ENCODE results near the gene SMCO3. TPM values are rescaled to one million over a fixed set of nuclear protein-coding genes. Genes with fewer than 3 reads are reported as not detected.
A peak's percentile ranks its signal among the peaks of the same experiment; 100 is the strongest.

SMCO3 gene
- total RNA-seq, 2 donors from 2014 or later, result 1.3 to 4.3 TPM

DNA sequence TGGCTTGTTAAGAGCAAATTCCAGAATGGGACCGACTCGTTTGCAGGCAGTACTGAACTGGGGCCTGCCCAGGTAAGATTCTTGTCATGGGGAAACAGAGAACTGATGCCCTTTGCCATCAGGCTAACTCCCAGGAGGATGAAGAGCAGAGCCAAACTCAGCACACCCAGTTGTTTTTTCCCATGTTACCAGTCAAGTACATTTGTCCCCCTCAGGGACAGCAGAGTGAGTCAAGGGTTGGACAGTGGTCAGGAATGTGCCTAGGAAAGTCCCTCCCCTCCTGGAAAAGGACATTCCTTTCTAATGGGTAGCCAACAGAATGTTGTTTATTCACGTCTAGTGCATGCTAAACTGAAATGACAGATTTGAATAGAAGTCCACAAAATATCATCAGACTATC, 27.8 kb upstream of the SMCO3 start:
- Histone ChIP-seq H3K27ac (peak overlapping the region; percentile 63 to 84 (median 72)), H3K4me3 (no peak overlapping the region), H3K36me3 (replicated peaks in 1 of 2; ENCODE audit: insufficient read depth in 1 of 2, low read depth in 2 of 2) (no peaks in the 10 kb centered on the region), H3K4me1 (peaks cover 57% of the 10 kb centered on the region), H3K27me3 (no peaks in the 10 kb centered on the region), H3K9me3 (no peaks in the 10 kb centered on the region)
- DNase-seq (peak; percentile 68 to 83 (median 76)), ATAC-seq (peak; percentile 92)
- 3 to 17% methylated on average over 3 of the region's 3 CpGs for WGBS, 2 donors
- intact Hi-C loops (cut with DNase I), result no loop called here
- TF ChIP-seq, protein P1, sequence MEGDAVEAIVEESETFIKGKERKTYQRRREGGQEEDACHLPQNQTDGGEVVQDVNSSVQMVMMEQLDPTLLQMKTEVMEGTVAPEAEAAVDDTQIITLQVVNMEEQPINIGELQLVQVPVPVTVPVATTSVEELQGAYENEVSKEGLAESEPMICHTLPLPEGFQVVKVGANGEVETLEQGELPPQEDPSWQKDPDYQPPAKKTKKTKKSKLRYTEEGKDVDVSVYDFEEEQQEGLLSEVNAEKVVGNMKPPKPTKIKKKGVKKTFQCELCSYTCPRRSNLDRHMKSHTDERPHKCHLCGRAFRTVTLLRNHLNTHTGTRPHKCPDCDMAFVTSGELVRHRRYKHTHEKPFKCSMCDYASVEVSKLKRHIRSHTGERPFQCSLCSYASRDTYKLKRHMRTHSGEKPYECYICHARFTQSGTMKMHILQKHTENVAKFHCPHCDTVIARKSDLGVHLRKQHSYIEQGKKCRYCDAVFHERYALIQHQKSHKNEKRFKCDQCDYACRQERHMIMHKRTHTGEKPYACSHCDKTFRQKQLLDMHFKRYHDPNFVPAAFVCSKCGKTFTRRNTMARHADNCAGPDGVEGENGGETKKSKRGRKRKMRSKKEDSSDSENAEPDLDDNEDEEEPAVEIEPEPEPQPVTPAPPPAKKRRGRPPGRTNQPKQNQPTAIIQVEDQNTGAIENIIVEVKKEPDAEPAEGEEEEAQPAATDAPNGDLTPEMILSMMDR (IDR thresholded peaks at IDR 0.05), result no peak
- TF ChIP-seq POLR2A (IDR thresholded peaks at IDR 0.05), result peak in 2 of 3 donors; percentile 32 to 38

DNA sequence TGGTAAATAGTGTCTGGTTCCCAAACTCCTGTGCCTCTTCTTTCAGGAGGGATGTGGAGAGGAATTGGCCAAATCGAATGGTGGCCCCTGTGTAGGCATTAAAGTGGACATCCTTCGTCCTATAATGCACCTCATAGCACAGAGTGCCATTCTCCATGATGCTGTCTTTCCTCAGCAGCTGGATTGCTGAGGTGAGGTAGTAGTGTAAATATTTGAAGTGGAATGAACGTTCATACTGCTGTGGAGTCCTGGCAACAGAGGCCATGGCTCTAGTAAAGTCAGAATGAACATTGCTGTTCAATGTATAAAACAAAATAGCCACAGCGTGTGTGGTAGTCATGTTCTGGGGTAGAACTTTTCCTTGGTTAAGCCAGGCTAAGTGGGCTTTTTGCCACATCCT, 26.6 kb upstream of the SMCO3 start:
- no peaks in the 10 kb centered on the region for H3K9me3 ChIP-seq
- DNase-seq, result peak in 1 of 4 donors; percentile 26
- intact Hi-C loops (cut with DNase I), result no loop called here
- peaks cover 46% of the 10 kb centered on the region for H3K4me1 ChIP-seq
- TF ChIP-seq, protein P1 (IDR thresholded peaks at IDR 0.05), result no peak
- no peak for TF ChIP-seq POLR2A (IDR thresholded peaks at IDR 0.05)
- no peaks in the 10 kb centered on the region for H3K36me3 ChIP-seq (replicated peaks in 1 of 2; ENCODE audit: insufficient read depth in 1 of 2, low read depth in 2 of 2)
- ATAC-seq, result no peak
- no peaks in the 10 kb centered on the region for H3K27me3 ChIP-seq
- no peak overlapping the region for H3K4me3 ChIP-seq
- WGBS, 2 donors, result 65 to 77% methylated on average over 4 of the region's 4 CpGs
- H3K27ac ChIP-seq, result peak overlapping the region in 3 of 4 donors; percentile 63 to 84 (median 75)

DNA sequence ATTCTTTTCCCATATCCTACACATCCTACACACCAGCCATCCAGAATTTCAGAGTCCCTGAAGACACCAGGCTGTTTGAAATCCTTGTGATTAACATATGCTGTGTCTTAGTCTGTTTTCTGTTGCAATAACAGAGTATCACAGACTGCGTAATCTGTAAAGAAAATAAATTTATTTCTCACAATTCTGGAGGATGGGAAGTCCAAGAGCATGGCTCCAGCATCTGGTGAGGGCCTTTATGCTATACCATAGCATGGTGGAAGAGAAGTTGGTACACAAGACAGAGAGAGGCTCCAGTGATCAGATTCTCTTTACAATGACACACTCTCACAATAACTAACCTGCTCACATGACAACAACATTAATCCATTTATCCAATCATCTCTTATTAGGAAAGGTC, 25.3 kb upstream of the SMCO3 start:
- H3K4me1 ChIP-seq, result peaks cover 38% of the 10 kb centered on the region
- H3K9me3 ChIP-seq, result no peaks in the 10 kb centered on the region
- no peak overlapping the region for H3K4me3 ChIP-seq
- intact Hi-C loops (cut with DNase I), result no loop called here
- no peaks in the 10 kb centered on the region for H3K27me3 ChIP-seq
- no peak overlapping the region for H3K27ac ChIP-seq
- no peaks in the 10 kb centered on the region for H3K36me3 ChIP-seq (replicated peaks in 1 of 2; ENCODE audit: insufficient read depth in 1 of 2, low read depth in 2 of 2)
- WGBS, 2 donors, result 89 to 100% methylated on average over 1 of the region's 1 CpG
- TF ChIP-seq, protein P1 (IDR thresholded peaks at IDR 0.05), result no peak
- no peak for TF ChIP-seq POLR2A (IDR thresholded peaks at IDR 0.05)
- DNase-seq (no peak), ATAC-seq (no peak)

DNA sequence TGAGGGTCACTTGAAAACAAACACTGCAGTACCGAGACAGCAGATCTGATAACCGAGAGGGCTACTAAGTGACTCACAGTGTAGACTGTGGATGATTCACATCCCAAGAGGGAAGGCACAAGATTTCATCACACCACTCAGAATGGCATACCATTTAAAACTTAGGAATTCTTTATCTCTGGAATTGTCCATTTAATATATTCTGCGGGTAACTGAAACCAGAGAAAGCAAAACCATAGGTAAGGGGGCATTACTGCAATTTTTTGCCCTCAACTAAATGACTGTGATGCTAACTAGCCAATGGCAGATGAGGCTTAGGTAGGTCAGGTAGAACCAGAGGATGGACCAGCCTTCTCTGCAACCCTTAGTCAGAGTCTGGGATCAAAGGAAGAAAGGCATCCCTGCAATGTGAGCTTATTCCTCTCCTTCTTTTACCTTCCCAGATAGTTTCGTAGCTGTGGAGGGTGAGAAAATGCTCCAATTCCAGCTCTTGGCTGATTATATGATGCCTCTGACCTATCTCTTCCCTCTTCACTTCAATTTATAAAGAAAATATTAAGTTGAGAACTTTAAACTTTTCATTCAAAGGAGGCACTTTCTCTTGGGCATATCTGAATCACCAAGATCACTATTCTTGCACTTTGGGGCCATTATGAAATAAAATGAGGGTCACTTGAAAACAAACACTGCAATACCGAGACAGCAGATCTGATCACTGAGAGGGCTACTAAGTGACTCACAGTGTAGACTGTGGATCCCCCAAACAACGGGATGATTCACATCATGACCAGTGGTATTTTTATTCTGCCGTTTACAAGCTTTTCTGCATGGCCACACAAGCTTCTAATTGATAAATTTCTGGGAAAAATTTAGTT, 22.6 kb upstream of the SMCO3 start:
- WGBS, 2 donors, result 62 to 73% methylated on average over 7 of the region's 7 CpGs
- peaks cover 16% of the 10 kb centered on the region for H3K4me1 ChIP-seq
- no peaks in the 10 kb centered on the region for H3K36me3 ChIP-seq (replicated peaks in 1 of 2; ENCODE audit: insufficient read depth in 1 of 2, low read depth in 2 of 2)
- no peak for TF ChIP-seq POLR2A (IDR thresholded peaks at IDR 0.05)
- TF ChIP-seq, protein P1 (IDR thresholded peaks at IDR 0.05), result no peak
- no peaks in the 10 kb centered on the region for H3K27me3 ChIP-seq
- H3K27ac ChIP-seq, result no peak overlapping the region
- intact Hi-C loops (cut with DNase I), result no loop called here
- ATAC-seq, result peak; percentile 69
- H3K9me3 ChIP-seq, result no peaks in the 10 kb centered on the region
- H3K4me3 ChIP-seq, result no peak overlapping the region
- no peak for DNase-seq

DNA sequence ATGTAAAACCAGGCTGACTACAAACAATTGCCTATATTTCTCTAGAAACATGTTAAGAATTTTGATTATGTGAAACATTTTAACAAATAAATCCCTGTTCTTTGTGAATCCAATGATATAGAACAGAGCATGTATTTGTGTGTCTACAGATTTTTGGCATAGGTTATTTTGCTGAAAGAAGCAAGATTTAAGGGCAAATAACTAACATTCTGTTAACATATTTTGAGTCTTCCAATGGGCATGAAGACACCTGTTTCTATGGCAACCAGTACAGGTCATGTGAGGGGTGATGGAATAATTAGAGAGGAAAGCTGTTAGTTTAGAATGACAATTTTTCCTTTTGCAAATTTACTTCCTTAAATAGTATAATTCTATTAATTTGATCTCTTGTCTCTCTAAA, 20.5 kb upstream of the SMCO3 start:
- intact Hi-C loops (cut with DNase I), result no loop called here
- ATAC-seq (no peak), DNase-seq (no peak)
- H3K4me1 ChIP-seq, result no peaks in the 10 kb centered on the region
- no peak overlapping the region for H3K4me3 ChIP-seq
- no peaks in the 10 kb centered on the region for H3K9me3 ChIP-seq
- no peak overlapping the region for H3K27ac ChIP-seq
- H3K27me3 ChIP-seq, result no peaks in the 10 kb centered on the region
- no peaks in the 10 kb centered on the region for H3K36me3 ChIP-seq (replicated peaks in 1 of 2; ENCODE audit: insufficient read depth in 1 of 2, low read depth in 2 of 2)
- no peak for TF ChIP-seq POLR2A (IDR thresholded peaks at IDR 0.05)
- TF ChIP-seq, protein P1 (IDR thresholded peaks at IDR 0.05), result no peak
